ENCODE results near the gene MAG. TPM values are rescaled to one million over a fixed set of nuclear protein-coding genes. Genes with fewer than 3 reads are reported as not detected.

Gene MAG
- total RNA-seq, 1 donor from 2014 or later, result not detected

- Mint-ChIP-seq H3K36me3 (ENCODE audit: low read depth) (peaks cover 4% of the 10 kb centered on the region), H3K27me3 (ENCODE audit: low read depth) (no peaks in the 10 kb centered on the region), H3K27ac (ENCODE audit: unreplicated experiment) (no peak overlapping the region), H3K4me1 (ENCODE audit: low read depth) (peaks cover 5% of the 10 kb centered on the region), H3K9me3 (ENCODE audit: low read depth) (no peaks in the 10 kb centered on the region), H3K4me3 (ENCODE audit: unreplicated experiment) (no peak overlapping the region)
- DNase-seq (ENCODE audit: low spot score), result peak; percentile 75
- no peak for TF ChIP-seq CTCF (IDR thresholded peaks at IDR 0.05)
Measured at GRCh38 chr19:35262101-35262761, 29.7 kb upstream of the MAG start.

- peaks cover 5% of the 10 kb centered on the region for H3K4me1 Mint-ChIP-seq (ENCODE audit: low read depth)
Measured at GRCh38 chr19:35264268-35265125, 27.5 kb upstream of the MAG start.

GRCh38 chr19:35265126-35265899 lies 26.6 kb upstream of the MAG start:
- Mint-ChIP-seq H3K4me1 (ENCODE audit: low read depth) (peaks cover 8% of the 10 kb centered on the region), H3K27ac (ENCODE audit: unreplicated experiment) (no peak overlapping the region), H3K27me3 (ENCODE audit: low read depth) (no peaks in the 10 kb centered on the region), H3K4me3 (ENCODE audit: unreplicated experiment) (peak overlapping the region; percentile 96), H3K36me3 (ENCODE audit: low read depth) (peaks cover 4% of the 10 kb centered on the region), H3K9me3 (ENCODE audit: low read depth) (no peaks in the 10 kb centered on the region)
- TF ChIP-seq CTCF (IDR thresholded peaks at IDR 0.05), result no peak
- peak; percentile 54 for DNase-seq (ENCODE audit: low spot score)

More at GRCh38 chr19:35264268-35265125, 27.5 kb upstream of the MAG start:
- Mint-ChIP-seq H3K9me3 (ENCODE audit: low read depth) (no peaks in the 10 kb centered on the region), H3K27ac (ENCODE audit: unreplicated experiment) (no peak overlapping the region), H3K4me3 (ENCODE audit: unreplicated experiment) (no peak overlapping the region), H3K27me3 (ENCODE audit: low read depth) (no peaks in the 10 kb centered on the region), H3K36me3 (ENCODE audit: low read depth) (peaks cover 4% of the 10 kb centered on the region)
- no peak for TF ChIP-seq CTCF (IDR thresholded peaks at IDR 0.05)
- peak; percentile 59 for DNase-seq (ENCODE audit: low spot score)

DNA sequence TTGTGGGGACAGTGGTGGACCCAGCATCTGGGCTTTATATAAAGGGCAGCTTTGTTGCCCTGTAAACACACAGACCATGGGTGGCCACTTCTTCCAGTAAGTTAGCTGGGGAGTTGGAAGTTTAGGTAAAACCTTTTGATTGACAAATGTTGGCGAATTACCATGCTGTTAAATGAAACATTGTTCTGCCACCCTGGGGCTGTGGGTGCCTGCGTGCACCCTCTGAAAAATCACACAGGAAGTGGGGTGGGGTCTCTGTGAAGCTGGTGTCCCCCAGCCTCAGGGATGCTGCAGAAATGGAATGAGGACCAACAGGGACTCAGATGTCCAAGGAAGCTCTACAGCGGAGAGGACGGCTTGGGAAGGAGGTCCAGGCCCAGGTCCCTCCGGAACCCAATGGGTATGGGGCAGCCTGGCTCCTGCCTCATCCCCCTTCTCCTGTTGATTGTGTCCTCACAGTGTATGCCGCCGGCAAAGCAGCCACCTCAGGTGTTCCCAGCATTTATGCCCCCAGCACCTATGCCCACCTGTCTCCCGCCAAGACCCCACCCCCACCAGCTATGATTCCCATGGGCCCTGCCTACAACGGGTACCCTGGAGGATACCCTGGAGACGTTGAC lies 26.0 kb upstream of the MAG start:
- Mint-ChIP-seq H3K4me1 (ENCODE audit: low read depth) (peaks cover 8% of the 10 kb centered on the region), H3K27ac (ENCODE audit: unreplicated experiment) (no peak overlapping the region), H3K27me3 (ENCODE audit: low read depth) (no peaks in the 10 kb centered on the region), H3K9me3 (ENCODE audit: low read depth) (no peaks in the 10 kb centered on the region), H3K4me3 (ENCODE audit: unreplicated experiment) (peak overlapping the region; percentile 96), H3K36me3 (ENCODE audit: low read depth) (peaks cover 6% of the 10 kb centered on the region)
- no peak for TF ChIP-seq CTCF (IDR thresholded peaks at IDR 0.05)
- DNase-seq (ENCODE audit: low spot score), result peak; percentile 61
